Subcutaneous adipose tissue (tissue), 4 donors: ENCODE measurements around the gene MUSK. TPM values are rescaled to one million over a fixed set of nuclear protein-coding genes. Genes with fewer than 3 reads are reported as not detected.

Experiments
- CTCF ChIP-seq: fragments of 450-650 bp; IDR thresholded peaks from one replicate; pipeline ENCODE4 v1.5.1; 2016; ENCODE audit warnings: low read depth, mild to moderate bottlenecking, control low read depth, antibody characterized with exemption, moderate library complexity
- total RNA-seq, 4 donors: library from RNA; depleted of rRNA; stranded (reverse); fragments of >200 nt; gene quantifications; one replicate each; pipeline ENCODE4 v1.1.0, GENCODE V29; 2016

The MUSK gene
- total RNA-seq, 4 donors from 2014 or later = 0.22 TPM; not detected in 3

GRCh38 chr9:110731437-110732028, 62.9 kb downstream of the MUSK start:
- TF ChIP-seq CTCF = no peak

- no peak for TF ChIP-seq CTCF
Observed at GRCh38 chr9:110738982-110739381, 70.4 kb downstream of the MUSK start.

- no peak for TF ChIP-seq CTCF
Observed at GRCh38 chr9:110742741-110743371, 74.3 kb downstream of the MUSK start.

- no peak for TF ChIP-seq CTCF
Observed at GRCh38 chr9:110744715-110745384, 76.3 kb downstream of the MUSK start.

- no peak for TF ChIP-seq CTCF
Observed at GRCh38 chr9:110745676-110746075, 77.1 kb downstream of the MUSK start.

GRCh38 chr9:110746211-110746930, 77.8 kb downstream of the MUSK start:
- TF ChIP-seq CTCF = no peak
